ENCODE measurements around the gene ERBB4.
"Not testable (repeated sequence)": the region's sequence is repeated elsewhere in the genome, so short reads cannot be mapped to it uniquely, and the experiment has no call there.

ERBB4 gene

GRCh38 chr2:211723398-211723797 lies 815.2 kb downstream of the ERBB4 start:
- DNase-seq (ENCODE audit: low read depth): no peak

DNA sequence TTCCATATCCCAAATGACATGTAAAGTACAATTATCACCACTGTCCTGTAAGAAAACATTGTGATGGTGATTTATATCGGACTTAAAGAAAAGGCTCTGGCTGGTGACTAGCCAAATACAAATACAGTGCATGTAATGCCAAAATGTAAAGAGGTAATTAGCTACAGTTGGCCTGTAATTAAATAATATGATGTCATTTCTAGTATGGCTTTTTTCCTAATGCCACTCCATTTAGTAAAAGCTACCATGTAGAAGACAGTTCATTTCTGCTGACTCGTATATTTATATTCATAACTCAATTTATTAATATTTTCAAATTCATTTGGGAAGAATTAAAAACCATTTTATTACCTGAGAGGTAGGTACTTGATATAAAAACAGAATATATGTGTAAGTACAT lies 815.7 kb downstream of the ERBB4 start:
- DNase-seq (ENCODE audit: low read depth): no peak

DNA sequence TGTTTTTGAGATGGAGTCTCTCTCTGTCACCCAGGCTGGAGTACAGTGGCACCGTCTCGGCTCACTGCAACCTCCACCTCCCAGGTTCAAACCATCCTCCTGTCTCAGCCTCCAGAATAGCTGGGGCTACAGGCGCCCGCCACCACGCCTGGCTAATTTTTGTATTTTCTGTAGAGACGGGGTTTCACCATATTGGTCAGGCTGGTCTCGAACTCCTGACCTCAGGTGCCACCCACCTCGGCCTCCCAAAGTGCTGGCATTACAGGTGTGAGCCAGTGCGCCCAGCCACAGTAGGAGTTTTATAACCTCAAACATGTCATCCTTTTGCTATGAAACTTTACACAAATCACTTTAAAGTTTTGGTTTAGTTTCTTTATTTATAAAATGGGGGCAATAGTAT lies 816.7 kb downstream of the ERBB4 start:
- DNase-seq (ENCODE audit: low read depth): not testable (repeated sequence)

- no peak for DNase-seq (ENCODE audit: low read depth)
These were observed 829.2 kb downstream of the ERBB4 start for GRCh38 chr2:211709389-211709788.

DNA sequence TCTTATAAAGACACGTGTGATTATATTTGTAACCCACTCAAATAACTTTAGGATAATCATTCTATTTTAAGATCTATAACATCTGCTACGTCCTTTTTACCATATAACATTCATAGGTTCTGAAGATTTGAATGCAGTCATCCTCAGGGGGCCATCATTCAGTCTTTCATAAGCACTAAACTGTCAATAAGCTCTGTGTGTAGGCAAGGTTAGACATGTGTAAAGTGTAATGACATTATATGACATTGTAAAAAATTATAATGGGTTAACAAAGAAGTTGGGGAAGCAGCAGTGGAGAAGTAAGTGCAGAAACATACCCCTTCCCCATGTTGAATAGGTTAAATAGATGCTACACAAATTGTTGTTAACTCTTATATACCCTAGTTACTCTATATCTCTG lies 845.9 kb downstream of the ERBB4 start:
- no peak for DNase-seq (ENCODE audit: low read depth)

DNA sequence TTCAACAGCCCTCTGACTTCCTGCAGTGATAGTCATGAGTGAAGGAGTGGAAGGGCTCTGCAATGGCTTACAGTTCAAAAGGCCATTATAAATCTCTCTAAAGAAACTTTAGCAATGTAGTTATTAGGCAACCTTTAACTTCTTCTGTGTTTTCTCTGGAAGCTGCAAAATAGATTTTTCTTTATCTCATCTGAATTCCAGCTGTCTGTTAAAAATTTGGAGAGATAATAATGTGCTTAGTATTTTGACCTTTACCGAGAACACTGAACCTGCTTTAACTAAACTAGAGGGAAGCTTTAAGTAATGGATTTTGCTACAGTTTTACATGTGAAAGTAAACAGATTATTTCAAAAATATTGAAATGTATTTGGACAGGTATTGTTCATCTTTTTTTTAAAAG lies 847.9 kb downstream of the ERBB4 start:
- DNase-seq (ENCODE audit: low read depth): no peak

DNA sequence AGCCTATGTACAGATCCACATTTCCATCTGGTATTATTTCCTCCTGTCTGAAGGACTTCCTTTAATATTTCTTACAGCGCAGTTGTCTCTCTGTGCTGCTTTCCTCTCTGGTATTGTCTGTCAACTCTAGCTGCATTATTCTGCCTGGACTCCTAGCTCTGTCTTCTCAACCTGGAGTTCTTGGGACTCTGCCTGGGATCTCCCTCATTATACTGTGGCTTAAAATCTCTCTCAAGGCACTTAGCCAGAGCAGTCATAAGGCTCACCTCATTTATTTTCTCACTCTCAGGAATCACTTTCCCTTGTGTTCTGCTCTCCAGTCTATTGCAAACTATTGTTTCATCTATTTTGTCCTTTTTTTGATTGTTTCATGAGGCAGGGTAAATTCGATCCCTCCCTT lies 850.4 kb downstream of the ERBB4 start:
- DNase-seq (ENCODE audit: low read depth): no peak

GRCh38 chr2:211674715-211675114 lies 863.9 kb downstream of the ERBB4 start:
- no peak for DNase-seq (ENCODE audit: low read depth)

DNA sequence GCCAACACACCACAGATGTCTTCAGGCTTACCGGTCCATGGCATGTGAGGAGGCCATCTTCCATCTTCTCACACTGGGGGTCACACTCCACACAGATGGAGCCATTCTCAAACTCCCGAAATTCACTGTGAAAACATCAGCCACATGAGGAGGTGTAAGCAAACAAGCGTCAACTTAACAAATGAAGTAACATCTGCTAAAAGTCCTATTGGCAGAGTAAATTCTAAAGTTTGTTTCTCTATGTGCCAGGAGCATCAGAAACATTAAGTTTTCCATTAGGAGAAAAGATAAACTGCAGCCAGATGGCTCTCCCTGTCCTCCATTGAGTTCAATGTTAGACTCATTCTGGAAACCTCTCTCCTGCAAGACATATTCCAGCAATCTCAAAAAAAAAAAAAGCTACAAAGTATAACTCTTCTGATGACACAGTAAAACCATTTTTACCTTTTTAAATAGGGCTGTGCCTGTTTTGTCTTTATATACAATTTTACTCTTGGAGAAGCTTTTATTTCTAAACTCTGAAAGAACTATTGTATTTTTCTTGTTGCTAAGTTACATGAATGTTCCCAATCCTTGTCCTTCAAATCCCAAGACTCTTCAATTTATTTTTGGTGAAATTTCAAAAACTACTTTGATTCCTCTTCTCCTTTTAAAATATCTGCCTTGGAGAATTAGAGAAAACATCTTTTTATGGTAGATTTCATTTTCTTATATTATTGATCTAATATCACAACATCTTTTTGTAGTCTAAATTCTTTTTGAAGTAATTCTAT lies 865.3 kb downstream of the ERBB4 start:
- no peak for DNase-seq (ENCODE audit: low read depth)

DNA sequence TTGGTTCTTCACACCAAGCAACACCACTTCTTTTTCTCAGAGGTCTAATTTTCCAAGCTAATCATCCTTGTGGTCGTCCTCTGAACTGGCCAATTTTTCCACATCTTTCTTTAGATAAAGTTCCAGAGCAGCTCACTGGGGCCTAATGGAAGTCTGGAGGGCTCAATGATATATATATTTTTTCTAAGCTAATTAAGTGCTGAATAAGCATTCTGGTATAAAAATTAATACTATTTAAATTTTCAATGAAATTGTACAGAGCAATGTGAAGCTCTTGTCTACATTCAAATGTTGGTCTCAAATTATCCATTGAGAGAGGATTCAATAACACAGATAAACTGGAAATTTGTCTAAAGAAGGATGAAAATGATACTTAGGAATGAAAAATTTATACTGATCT lies 866.6 kb downstream of the ERBB4 start:
- DNase-seq (ENCODE audit: low read depth): no peak

DNA sequence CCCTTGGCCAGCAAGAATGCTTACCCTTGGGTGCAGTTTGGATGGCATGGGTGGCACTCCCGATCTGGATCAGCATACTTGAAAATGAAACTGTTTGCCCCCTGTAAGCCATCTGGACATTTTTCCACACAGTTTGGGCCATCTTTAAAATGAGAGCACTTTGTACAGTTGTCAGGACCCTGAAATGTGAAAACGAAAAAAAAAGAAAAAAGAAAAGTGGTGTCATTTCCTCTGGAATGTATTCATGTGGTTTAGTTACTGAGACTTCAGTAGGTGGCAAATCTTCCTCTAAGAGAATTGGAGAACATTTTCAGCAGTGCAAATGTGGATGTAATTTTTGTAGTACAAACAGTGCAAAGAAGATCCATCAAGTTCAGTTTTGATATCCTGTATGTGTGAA lies 873.3 kb downstream of the ERBB4 start:
- DNase-seq (ENCODE audit: low read depth): no peak

- no peak for DNase-seq (ENCODE audit: low read depth)
These were observed 874.3 kb downstream of the ERBB4 start for GRCh38 chr2:211664321-211664720.

DNA sequence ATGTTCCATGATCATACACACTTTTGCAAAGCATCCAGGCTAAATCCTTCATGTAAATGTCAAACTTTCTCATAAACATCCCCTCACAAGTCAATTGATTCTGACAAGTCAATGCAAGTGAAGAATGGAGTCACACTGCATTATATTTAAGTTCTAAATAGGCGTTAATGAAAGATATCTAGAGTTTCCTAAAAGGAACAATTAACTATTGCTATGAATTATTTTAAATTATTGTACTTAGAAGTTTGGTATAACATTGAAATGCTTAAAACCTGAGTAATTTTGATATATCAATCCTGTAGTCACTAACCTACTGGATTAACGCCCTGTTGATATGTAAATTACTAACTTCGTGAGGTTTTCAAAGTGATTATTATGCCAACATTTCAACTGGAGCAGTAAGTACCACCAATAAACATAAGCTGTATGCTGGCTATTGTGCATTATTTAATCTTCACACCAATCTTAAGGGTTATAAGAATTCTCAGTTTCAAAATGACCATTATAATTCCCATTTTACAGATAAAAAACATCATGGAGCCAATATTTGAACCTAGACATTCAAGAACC lies 884.3 kb downstream of the ERBB4 start:
- no peak for DNase-seq (ENCODE audit: low read depth)

DNA sequence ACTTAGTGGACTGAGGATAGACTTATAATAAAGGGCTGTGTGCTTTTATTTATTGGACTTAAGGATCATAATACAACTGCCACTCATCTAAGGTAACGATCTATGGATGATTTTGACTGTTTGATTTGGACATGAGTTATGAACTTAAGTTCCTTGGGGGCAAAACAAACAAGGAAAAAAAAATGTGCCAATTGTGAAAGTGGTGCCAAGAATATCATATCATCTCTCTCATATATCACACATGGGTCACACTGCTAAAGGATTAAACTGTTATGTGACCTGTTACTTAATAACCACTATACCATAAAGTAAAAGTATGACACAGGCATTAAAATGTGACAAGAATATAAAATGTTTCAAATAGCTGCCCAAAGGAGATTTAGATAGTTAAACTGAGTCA lies 886.3 kb downstream of the ERBB4 start:
- no peak for DNase-seq (ENCODE audit: low read depth)

GRCh38 chr2:211649331-211649730 lies 889.3 kb downstream of the ERBB4 start:
- no peak for DNase-seq (ENCODE audit: low read depth)

- no peak for DNase-seq (ENCODE audit: low read depth)
These were observed 907.1 kb downstream of the ERBB4 start for GRCh38 chr2:211631503-211631902.

- no peak for DNase-seq (ENCODE audit: low read depth)
These were observed 915.5 kb downstream of the ERBB4 start for GRCh38 chr2:211623096-211623495.

GRCh38 chr2:211620986-211621385 lies 917.6 kb downstream of the ERBB4 start:
- no peak for DNase-seq (ENCODE audit: low read depth)

- DNase-seq (ENCODE audit: low read depth): no peak
These were observed 920.8 kb downstream of the ERBB4 start for GRCh38 chr2:211617803-211618202.

GRCh38 chr2:211611621-211612020 lies 927.0 kb downstream of the ERBB4 start:
- no peak for DNase-seq (ENCODE audit: low read depth)

- DNase-seq (ENCODE audit: low read depth): no peak
These were observed 927.5 kb downstream of the ERBB4 start for GRCh38 chr2:211611061-211611518.

GRCh38 chr2:211609127-211609526 lies 929.5 kb downstream of the ERBB4 start:
- DNase-seq (ENCODE audit: low read depth): no peak

DNA sequence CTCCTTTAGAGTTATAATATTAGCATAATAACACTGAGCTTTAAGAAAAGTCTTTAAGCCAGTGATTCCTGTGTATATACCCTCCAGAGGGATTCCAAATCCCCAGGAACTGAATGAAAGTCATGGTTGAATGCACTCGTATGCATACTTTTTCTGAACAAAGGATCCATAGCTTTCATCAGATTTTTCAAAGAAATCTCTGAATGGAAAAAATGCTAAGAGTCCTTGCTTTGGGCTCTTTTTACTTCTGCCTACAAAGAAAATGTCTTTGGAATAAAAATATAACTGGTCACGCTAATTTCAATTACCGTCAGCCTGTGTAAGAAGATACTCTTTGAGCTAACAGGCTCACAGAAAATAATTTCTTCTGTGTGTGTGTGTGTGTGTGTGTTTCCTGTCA lies 939.5 kb downstream of the ERBB4 start:
- no peak for DNase-seq (ENCODE audit: low read depth)

DNA sequence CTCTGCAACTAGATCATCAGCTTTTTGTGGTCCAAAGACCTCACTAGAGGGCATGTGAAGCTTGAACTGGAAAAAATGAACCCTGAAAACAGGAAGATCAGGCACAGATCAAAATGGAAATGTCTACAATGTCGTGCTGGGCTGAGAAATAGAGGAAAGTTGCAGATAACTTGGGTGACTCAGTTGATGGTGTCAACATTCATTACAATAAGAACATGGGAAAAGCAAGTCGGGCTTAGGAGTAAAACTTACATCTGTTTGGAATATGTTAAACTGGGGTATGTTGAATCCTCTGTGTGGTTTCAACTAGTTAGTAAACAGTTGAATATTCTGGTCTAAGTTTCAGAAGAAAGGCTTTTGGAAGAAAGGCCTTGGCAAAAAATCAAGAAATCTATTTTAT lies 940.4 kb downstream of the ERBB4 start:
- DNase-seq (ENCODE audit: low read depth): no peak

Data from EH (cell line).